Measurements from ENCODE around the gene GPR146.

GPR146 gene

DNA sequence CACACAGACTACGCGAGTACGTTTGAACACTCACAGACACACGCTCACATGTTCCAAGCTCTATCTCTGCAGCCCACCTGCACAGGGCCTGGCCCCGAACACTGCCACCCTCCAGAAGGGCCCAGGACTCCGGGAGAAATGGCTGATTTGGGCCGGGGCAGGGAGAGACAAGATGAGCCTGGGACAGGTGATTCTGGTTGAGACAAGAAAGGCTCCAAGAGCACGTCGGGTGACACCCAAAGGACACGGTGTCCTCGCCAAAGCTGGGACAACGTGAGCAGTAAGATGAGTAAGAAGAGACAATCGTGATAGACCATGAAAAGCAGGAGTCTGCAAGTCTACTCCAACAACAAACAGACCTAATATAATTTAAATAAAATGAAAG is 52.8 kb downstream of the GPR146 start:
- TF ChIP-seq CTCF (IDR thresholded peaks at IDR 0.05; ENCODE audit: low read depth, low read length) = no peak
- no peak overlapping the region for H3K4me3 ChIP-seq (replicated peaks in 1 of 2; ENCODE audit: low read depth in 2 of 2, low read length in 2 of 2)
- DNase-seq (ENCODE audit: low read depth in 2 of 2) = no peak

DNA sequence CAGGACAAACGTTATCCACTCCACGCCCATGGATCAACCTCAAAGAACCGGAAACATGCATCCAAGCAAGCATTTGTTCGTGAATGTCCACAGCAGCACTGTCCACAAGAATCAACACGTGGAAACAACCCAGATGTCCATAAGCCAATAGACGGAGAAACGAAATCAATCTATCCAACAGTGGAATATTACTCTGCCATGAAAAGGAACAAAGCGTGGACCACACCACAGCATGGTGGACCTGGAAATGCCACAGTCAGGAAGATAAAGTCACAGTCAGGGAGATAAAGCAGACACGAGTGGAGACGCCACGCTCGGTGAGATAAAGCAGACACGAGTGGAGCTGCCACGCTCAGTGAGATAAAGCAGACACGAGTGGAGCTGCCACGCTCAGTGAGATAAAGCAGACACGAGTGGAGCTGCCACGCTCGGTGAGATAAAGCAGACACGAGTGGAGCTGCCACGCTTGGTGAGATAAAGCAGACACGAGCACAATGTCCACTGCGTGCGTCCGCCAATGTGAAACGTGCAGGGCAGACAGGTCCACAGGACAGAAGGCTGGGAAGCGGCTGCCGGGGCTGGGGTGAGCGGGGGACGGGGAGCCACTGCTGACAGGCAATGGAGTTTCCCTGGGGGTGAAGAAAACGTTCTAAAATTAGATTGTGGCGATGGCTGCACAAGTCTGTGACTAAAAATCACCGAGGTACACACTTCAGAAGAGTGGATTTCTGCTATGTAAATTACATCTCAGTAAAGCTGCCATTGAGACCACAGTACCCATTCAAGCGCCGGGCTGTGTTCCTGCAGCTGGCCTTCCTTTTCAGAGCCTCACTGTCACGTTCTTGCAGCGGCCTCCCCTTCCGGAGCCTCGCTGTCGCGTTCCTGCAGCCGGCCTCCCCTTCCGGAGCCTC is 54.2 kb downstream of the GPR146 start:
- DNase-seq (ENCODE audit: low read depth in 2 of 2) = no peak
- no peak overlapping the region for H3K4me3 ChIP-seq (replicated peaks in 1 of 2; ENCODE audit: low read depth in 2 of 2, low read length in 2 of 2)
- TF ChIP-seq CTCF (IDR thresholded peaks at IDR 0.05; ENCODE audit: low read depth, low read length) = no peak

GRCh38 chr7:1099154-1099542 is 54.8 kb downstream of the GPR146 start:
- no peak for DNase-seq (ENCODE audit: low read depth in 2 of 2)
- H3K4me3 ChIP-seq (replicated peaks in 1 of 2; ENCODE audit: low read depth in 2 of 2, low read length in 2 of 2) = no peak overlapping the region
- TF ChIP-seq CTCF (IDR thresholded peaks at IDR 0.05; ENCODE audit: low read depth, low read length) = no peak

GRCh38 chr7:1099637-1100036 is 55.3 kb downstream of the GPR146 start:
- no peak overlapping the region for H3K4me3 ChIP-seq (replicated peaks in 1 of 2; ENCODE audit: low read depth in 2 of 2, low read length in 2 of 2)
- DNase-seq (ENCODE audit: low read depth in 2 of 2) = no peak
- no peak for TF ChIP-seq CTCF (IDR thresholded peaks at IDR 0.05; ENCODE audit: low read depth, low read length)

DNA sequence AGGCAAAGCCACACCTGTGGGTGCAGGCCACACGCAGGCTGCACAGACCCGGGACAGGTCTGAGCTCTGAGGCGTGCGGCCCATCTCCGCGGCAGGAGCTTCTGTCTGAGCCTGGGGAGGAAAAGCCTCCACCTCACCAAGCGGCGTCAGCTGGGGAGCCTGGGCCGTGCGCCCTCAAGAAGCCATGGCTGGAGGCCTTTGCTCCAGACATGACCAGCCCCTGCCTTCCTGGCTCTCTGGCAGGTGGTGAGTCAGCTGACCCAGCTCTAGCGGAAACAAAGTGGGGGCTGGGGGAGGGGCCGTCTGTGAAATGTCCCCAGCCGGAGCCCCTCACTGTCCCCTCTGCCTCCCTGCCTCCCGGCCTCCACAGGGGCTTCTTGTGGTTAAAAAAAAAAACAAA is 56.0 kb downstream of the GPR146 start:
- no peak for DNase-seq (ENCODE audit: low read depth in 2 of 2)
- H3K4me3 ChIP-seq (replicated peaks in 1 of 2; ENCODE audit: low read depth in 2 of 2, low read length in 2 of 2) = no peak overlapping the region
- no peak for TF ChIP-seq CTCF (IDR thresholded peaks at IDR 0.05; ENCODE audit: low read depth, low read length)

DNA sequence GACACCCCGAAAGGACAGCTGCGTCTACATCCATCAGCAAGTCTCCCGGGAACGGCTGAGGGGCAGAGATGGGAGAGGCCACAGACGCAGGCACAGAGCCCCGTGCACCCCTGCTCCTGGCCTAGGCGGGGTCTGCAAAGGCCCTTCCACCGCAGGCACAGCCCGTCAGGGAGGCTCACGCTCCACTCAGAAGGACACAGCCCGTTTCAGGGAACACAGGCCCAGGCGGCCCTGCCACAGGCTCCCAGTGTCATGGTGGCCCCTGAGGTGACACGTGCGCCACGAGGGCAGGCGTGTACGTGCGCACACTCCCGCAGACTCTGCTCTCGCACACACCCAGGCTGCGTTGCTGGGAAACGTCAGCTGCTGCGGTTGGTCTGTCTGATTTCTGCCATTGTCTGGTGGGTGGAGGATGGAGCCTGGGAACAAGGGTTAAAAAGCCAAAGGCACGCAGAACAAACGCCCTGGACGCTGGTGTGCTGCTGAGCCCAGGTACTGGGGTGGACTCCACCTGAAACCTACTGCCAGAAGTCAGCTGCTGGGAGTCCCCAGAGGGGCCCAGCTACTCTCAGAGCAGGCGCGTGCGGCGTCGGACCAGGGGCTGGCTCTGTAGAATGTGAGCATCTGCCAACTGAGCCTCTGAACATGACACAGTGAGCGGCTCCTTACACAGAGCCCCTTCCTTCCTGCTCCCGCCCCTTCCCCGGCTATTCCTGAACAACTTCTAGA is 56.7 kb downstream of the GPR146 start:
- H3K4me3 ChIP-seq (replicated peaks in 1 of 2; ENCODE audit: low read depth in 2 of 2, low read length in 2 of 2) = no peak overlapping the region
- no peak for TF ChIP-seq CTCF (IDR thresholded peaks at IDR 0.05; ENCODE audit: low read depth, low read length)
- DNase-seq (ENCODE audit: low read depth in 2 of 2) = no peak
